ENCODE data around the gene ATP1A1.

Gene ATP1A1

DNA sequence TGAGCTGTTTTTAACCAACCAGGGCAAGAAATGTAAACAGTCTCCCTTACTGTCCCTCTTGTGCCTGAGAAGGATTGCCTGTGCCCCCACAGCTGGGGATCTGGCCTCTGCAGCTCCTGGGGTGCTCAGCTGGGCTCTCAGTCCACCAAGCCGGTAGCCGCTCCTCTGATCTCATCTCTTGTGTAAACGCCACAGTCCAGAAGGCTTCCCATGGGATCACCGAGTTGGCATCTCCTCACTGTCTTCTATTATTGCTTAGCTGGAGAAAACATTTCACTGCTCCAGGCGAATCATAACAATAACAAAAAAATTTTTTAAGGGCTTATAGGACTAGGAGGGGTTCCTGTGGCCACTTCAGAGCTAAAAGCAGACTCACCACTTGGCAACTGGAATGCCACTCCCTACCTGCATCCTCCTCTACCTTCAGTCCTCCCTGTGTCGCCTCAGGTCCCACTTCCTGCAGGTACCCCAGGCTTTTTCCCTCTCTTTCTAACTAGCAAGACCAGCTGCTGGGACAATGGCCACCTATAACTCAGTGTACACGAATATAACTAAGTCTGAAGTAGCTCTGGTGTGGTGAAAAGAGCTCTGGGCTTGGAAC is 75.8 kb downstream of the ATP1A1 start:
- peaks cover 6% of the 10 kb centered on the region for H3K4me1 ChIP-seq (ENCODE audit: control insufficient read depth, insufficient read depth, low read length)
- H3K9ac ChIP-seq (ENCODE audit: low read depth, low read length), result no peak overlapping the region
- no peaks in the 10 kb centered on the region for H3K9me3 ChIP-seq (ENCODE audit: control insufficient read depth, insufficient read depth, low read length)
- H3K27ac ChIP-seq (ENCODE audit: low read depth, low read length), result no peak overlapping the region
- H3K36me3 ChIP-seq (ENCODE audit: control insufficient read depth, insufficient read depth, low read length), result no peaks in the 10 kb centered on the region
- no peak overlapping the region for H3K4me3 ChIP-seq (ENCODE audit: low read depth, low read length)
- H3K27me3 ChIP-seq (ENCODE audit: control insufficient read depth, insufficient read depth, low read length), result no peaks in the 10 kb centered on the region

DNA sequence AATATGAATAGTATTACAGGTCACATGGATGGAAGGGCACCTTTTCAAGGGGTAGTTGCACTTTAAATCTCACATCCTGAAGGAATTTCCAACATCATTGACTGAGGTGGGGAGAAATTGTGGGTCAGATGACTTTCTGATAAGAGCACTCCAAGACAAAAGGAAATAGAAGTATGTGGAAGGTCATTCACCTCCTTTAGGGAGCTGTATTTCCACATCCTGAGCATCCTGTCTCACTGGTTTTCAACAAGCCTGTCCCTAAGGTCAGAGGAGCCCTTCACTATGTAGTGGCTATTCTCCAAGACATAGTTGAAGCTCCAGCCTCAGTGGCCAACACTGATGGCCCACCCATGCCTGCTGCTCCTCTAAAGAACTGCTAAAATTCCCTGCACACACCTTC is 76.5 kb downstream of the ATP1A1 start:
- no peaks in the 10 kb centered on the region for H3K27me3 ChIP-seq (ENCODE audit: control insufficient read depth, insufficient read depth, low read length)
- peaks cover 9% of the 10 kb centered on the region for H3K4me1 ChIP-seq (ENCODE audit: control insufficient read depth, insufficient read depth, low read length)
- H3K36me3 ChIP-seq (ENCODE audit: control insufficient read depth, insufficient read depth, low read length), result no peaks in the 10 kb centered on the region
- H3K4me3 ChIP-seq (ENCODE audit: low read depth, low read length), result no peak overlapping the region
- H3K9me3 ChIP-seq (ENCODE audit: control insufficient read depth, insufficient read depth, low read length), result no peaks in the 10 kb centered on the region
- no peak overlapping the region for H3K9ac ChIP-seq (ENCODE audit: low read depth, low read length)
- no peak overlapping the region for H3K27ac ChIP-seq (ENCODE audit: low read depth, low read length)

DNA sequence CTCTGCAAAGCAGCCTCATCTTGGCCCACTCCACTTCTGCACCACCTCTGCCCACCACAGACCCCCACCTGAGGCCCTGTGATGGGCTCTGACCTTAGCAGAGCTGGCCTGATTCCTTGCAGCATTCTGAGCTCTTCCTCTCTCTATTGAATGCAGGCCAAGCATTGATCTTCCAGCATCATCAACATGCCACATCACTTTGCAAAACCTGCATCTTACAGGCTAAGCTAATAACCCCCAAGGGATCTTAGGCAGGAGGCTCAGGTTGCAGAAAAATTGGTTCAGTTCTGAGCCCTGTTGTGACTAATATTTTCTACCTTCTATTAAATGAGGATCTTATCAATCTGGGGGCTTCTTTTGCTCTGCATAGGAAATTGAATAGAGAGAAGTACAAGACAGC is 78.7 kb downstream of the ATP1A1 start:
- no peaks in the 10 kb centered on the region for H3K27me3 ChIP-seq (ENCODE audit: control insufficient read depth, insufficient read depth, low read length)
- no peak overlapping the region for H3K4me3 ChIP-seq (ENCODE audit: low read depth, low read length)
- no peak overlapping the region for H3K27ac ChIP-seq (ENCODE audit: low read depth, low read length)
- no peaks in the 10 kb centered on the region for H3K9me3 ChIP-seq (ENCODE audit: control insufficient read depth, insufficient read depth, low read length)
- no peaks in the 10 kb centered on the region for H3K36me3 ChIP-seq (ENCODE audit: control insufficient read depth, insufficient read depth, low read length)
- peaks cover 9% of the 10 kb centered on the region for H3K4me1 ChIP-seq (ENCODE audit: control insufficient read depth, insufficient read depth, low read length)
- H3K9ac ChIP-seq (ENCODE audit: low read depth, low read length), result no peak overlapping the region

DNA sequence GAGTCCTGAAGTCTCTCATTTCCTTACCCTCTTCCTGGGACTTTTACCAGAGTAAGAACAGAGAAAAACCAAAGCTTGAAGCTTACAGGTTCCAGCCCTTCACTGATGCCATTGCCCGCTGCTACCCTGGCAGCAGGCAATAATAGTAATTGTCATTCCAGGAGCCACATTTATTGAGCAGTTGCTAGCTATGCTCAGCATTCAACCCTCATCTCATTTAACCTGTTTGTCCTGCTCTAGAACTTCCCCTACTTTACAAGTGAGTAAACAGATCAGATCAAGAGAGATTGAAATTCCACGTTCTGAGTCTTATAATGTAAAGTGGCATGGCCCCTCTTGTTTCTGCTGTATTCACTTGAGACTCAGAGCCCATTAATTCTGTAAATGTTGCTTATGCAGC is 80.4 kb downstream of the ATP1A1 start:
- Histone ChIP-seq H3K27ac (ENCODE audit: low read depth, low read length) (peak overlapping the region; percentile 2), H3K4me3 (ENCODE audit: low read depth, low read length) (no peak overlapping the region), H3K27me3 (ENCODE audit: control insufficient read depth, insufficient read depth, low read length) (no peaks in the 10 kb centered on the region), H3K9ac (ENCODE audit: low read depth, low read length) (no peak overlapping the region), H3K9me3 (ENCODE audit: control insufficient read depth, insufficient read depth, low read length) (no peaks in the 10 kb centered on the region), H3K4me1 (ENCODE audit: control insufficient read depth, insufficient read depth, low read length) (peaks cover 9% of the 10 kb centered on the region), H3K36me3 (ENCODE audit: control insufficient read depth, insufficient read depth, low read length) (no peaks in the 10 kb centered on the region)

DNA sequence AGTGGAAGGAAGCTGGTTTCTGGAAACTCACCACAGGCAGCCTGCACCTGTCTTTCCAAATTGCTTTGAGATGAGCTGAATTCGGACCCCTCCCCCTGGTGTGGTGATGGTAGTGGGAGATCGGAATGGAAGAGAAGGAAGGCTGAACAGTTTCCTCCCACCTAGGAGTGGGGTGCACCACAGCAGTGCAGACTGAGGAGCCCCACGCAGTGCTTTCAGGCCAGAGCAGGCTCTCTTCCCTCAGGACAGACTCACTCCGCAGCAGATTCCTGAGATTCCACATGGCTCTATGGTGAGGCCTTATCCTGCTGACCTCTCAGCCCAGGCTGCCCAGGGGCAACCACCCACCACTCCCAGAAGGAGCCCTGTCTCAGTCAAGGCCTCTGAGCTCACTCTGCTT is 80.9 kb downstream of the ATP1A1 start:
- Histone ChIP-seq H3K9ac (ENCODE audit: low read depth, low read length) (no peak overlapping the region), H3K36me3 (ENCODE audit: control insufficient read depth, insufficient read depth, low read length) (no peaks in the 10 kb centered on the region), H3K27me3 (ENCODE audit: control insufficient read depth, insufficient read depth, low read length) (no peaks in the 10 kb centered on the region), H3K4me3 (ENCODE audit: low read depth, low read length) (no peak overlapping the region), H3K9me3 (ENCODE audit: control insufficient read depth, insufficient read depth, low read length) (no peaks in the 10 kb centered on the region), H3K4me1 (ENCODE audit: control insufficient read depth, insufficient read depth, low read length) (peaks cover 11% of the 10 kb centered on the region), H3K27ac (ENCODE audit: low read depth, low read length) (peak overlapping the region; percentile 2)

All from HUES48 (cell line).